ENCODE measurements around the gene COL4A2.

GRCh38 chr13:110346661-110347067, 39.6 kb downstream of the COL4A2 start:
- TF ChIP-seq POLR2A (IDR thresholded peaks at IDR 0.05) = peak in 1 of 2 donors; percentile 58
- no peak for TF ChIP-seq CTCF (IDR thresholded peaks at IDR 0.05)
